ENCODE results near the gene HP.

GRCh38 chr16:72091217-72091616 is 36.9 kb downstream of the HP start:
- TF ChIP-seq, protein P1, sequence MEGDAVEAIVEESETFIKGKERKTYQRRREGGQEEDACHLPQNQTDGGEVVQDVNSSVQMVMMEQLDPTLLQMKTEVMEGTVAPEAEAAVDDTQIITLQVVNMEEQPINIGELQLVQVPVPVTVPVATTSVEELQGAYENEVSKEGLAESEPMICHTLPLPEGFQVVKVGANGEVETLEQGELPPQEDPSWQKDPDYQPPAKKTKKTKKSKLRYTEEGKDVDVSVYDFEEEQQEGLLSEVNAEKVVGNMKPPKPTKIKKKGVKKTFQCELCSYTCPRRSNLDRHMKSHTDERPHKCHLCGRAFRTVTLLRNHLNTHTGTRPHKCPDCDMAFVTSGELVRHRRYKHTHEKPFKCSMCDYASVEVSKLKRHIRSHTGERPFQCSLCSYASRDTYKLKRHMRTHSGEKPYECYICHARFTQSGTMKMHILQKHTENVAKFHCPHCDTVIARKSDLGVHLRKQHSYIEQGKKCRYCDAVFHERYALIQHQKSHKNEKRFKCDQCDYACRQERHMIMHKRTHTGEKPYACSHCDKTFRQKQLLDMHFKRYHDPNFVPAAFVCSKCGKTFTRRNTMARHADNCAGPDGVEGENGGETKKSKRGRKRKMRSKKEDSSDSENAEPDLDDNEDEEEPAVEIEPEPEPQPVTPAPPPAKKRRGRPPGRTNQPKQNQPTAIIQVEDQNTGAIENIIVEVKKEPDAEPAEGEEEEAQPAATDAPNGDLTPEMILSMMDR (IDR thresholded peaks at IDR 0.05; ENCODE audit: poor library complexity): no peak
- no peak for TF ChIP-seq EZH2 (IDR thresholded peaks at IDR 0.05; ENCODE audit: borderline replicate concordance)
